Pons (tissue), 1 donor: ENCODE data around the gene POT1.

Experiments
- DNase-seq: peaks from one replicate; pipeline ENCODE4 v3.0.0-alpha.2; 2016; ENCODE audit warnings: low spot score

Gene POT1

GRCh38 chr7:124912972-124913371 lies 16.7 kb downstream of the POT1 start:
- DNase-seq: no peak

GRCh38 chr7:124909808-124910207 lies 19.8 kb downstream of the POT1 start:
- DNase-seq: no peak

GRCh38 chr7:124908259-124908658 lies 21.4 kb downstream of the POT1 start:
- DNase-seq: no peak

- DNase-seq: no peak
Observed at GRCh38 chr7:124907490-124907889, 22.1 kb downstream of the POT1 start.

GRCh38 chr7:124898531-124898930 lies 31.1 kb downstream of the POT1 start:
- no peak for DNase-seq

- no peak for DNase-seq
Observed at GRCh38 chr7:124896001-124896400, 33.6 kb downstream of the POT1 start.

- no peak for DNase-seq
Observed at GRCh38 chr7:124893140-124893827, 36.3 kb downstream of the POT1 start.

- no peak for DNase-seq
Observed at GRCh38 chr7:124887247-124887646, 42.4 kb downstream of the POT1 start.

GRCh38 chr7:124881981-124882380 lies 47.6 kb downstream of the POT1 start:
- no peak for DNase-seq

- peak; percentile 53 for DNase-seq
Observed at GRCh38 chr7:124879771-124880170, 49.9 kb downstream of the POT1 start.

GRCh38 chr7:124879103-124879502 lies 50.5 kb downstream of the POT1 start:
- DNase-seq: no peak

- no peak for DNase-seq
Observed at GRCh38 chr7:124874644-124875163, 54.9 kb downstream of the POT1 start.

- no peak for DNase-seq
Observed at GRCh38 chr7:124857672-124858235, 71.9 kb downstream of the POT1 start.

- DNase-seq: peak; percentile 64
Observed at GRCh38 chr7:124856299-124856888, 73.2 kb downstream of the POT1 start.

GRCh38 chr7:124843336-124843735 lies 86.3 kb downstream of the POT1 start:
- DNase-seq: no peak

GRCh38 chr7:124840435-124840834 lies 89.2 kb downstream of the POT1 start:
- peak; percentile 76 for DNase-seq

GRCh38 chr7:124839687-124840086 lies 89.9 kb downstream of the POT1 start:
- no peak for DNase-seq

GRCh38 chr7:124836173-124836572 lies 93.5 kb downstream of the POT1 start:
- DNase-seq: peak; percentile 12

- no peak for DNase-seq
Observed at GRCh38 chr7:124818807-124819206, 110.8 kb downstream of the POT1 start.

GRCh38 chr7:124813994-124814798 lies 115.4 kb downstream of the POT1 start:
- no peak for DNase-seq

- no peak for DNase-seq
Observed at GRCh38 chr7:124812764-124813163, 116.9 kb downstream of the POT1 start.

GRCh38 chr7:124811341-124811740 lies 118.3 kb downstream of the POT1 start:
- no peak for DNase-seq

- DNase-seq: peak; percentile 75
Observed at GRCh38 chr7:124810605-124811004, 119.0 kb downstream of the POT1 start.
